ENCODE data around the gene SPRR4. TPM values are rescaled to one million over a fixed set of nuclear protein-coding genes. Genes with fewer than 3 reads are reported as not detected.
"Not testable (repeated sequence)": the region's sequence is repeated elsewhere in the genome, so short reads cannot be mapped to it uniquely, and the experiment has no call there.

SPRR4 gene
- total RNA-seq, 1 experiment from 2014 or later: not detected

GRCh38 chr1:153021829-153022228 lies 51.4 kb downstream of the SPRR4 start:
- DNase-seq (ENCODE audit: low spot score): not testable (repeated sequence)

Other genes starting within 250 kb of the SPRR4 start
- not detected in 2 replicates for gene KPRP, start 212.6 kb upstream of the SPRR4 start, total RNA-seq (2014; rRNA removed; shearing (Covaris generic))
- gene LCE1F, start 195.5 kb upstream of the SPRR4 start, total RNA-seq (2014; rRNA removed; shearing (Covaris generic)): not detected in 2 replicates
- gene LCE1E, start 184.4 kb upstream of the SPRR4 start, total RNA-seq (2014; rRNA removed; shearing (Covaris generic)): not detected in 2 replicates
- not detected in 2 replicates for gene LCE1D, start 173.9 kb upstream of the SPRR4 start, total RNA-seq (2014; rRNA removed; shearing (Covaris generic))
- gene LCE1C, start 164.0 kb upstream of the SPRR4 start, total RNA-seq (2014; rRNA removed; shearing (Covaris generic)): not detected in 2 replicates
- gene LCE1B, start 158.7 kb upstream of the SPRR4 start, total RNA-seq (2014; rRNA removed; shearing (Covaris generic)): not detected in 2 replicates
- not detected in 2 replicates for gene LCE1A, start 143.2 kb upstream of the SPRR4 start, total RNA-seq (2014; rRNA removed; shearing (Covaris generic))
- not detected in 2 replicates for gene LCE6A, start 127.8 kb upstream of the SPRR4 start, total RNA-seq (2014; rRNA removed; shearing (Covaris generic))
- not detected in 2 replicates for gene LCE7A, start 110.7 kb upstream of the SPRR4 start, total RNA-seq (2014; rRNA removed; shearing (Covaris generic))
- gene SMCP, start 92.3 kb upstream of the SPRR4 start, total RNA-seq (2014; rRNA removed; shearing (Covaris generic)): not detected in 2 replicates
- gene IVL, start 62.1 kb upstream of the SPRR4 start, total RNA-seq (2014; rRNA removed; shearing (Covaris generic)): not detected in 2 replicates
- gene SPRR5, start 23.4 kb upstream of the SPRR4 start, total RNA-seq (2014; rRNA removed; shearing (Covaris generic)): not detected in 2 replicates
- not detected in 2 replicates for gene SPRR1A, start 13.4 kb downstream of the SPRR4 start, total RNA-seq (2014; rRNA removed; shearing (Covaris generic))
- gene SPRR3, start 31.1 kb downstream of the SPRR4 start, total RNA-seq (2014; rRNA removed; shearing (Covaris generic)): not detected in 2 replicates
- not detected in 2 replicates for gene SPRR1B, start 60.6 kb downstream of the SPRR4 start, total RNA-seq (2014; rRNA removed; shearing (Covaris generic))
- not detected in 2 replicates for gene SPRR2D, start 70.5 kb downstream of the SPRR4 start, total RNA-seq (2014; rRNA removed; shearing (Covaris generic))
- not detected in 2 replicates for gene SPRR2A, start 86.9 kb downstream of the SPRR4 start, total RNA-seq (2014; rRNA removed; shearing (Covaris generic))
- not detected in 2 replicates for gene SPRR2B, start 101.0 kb downstream of the SPRR4 start, total RNA-seq (2014; rRNA removed; shearing (Covaris generic))
- gene SPRR2E, start 123.9 kb downstream of the SPRR4 start, total RNA-seq (2014; rRNA removed; shearing (Covaris generic)): not detected in 2 replicates
- not detected in 2 replicates for gene SPRR2F, start 142.9 kb downstream of the SPRR4 start, total RNA-seq (2014; rRNA removed; shearing (Covaris generic))
- gene SPRR2G, start 180.2 kb downstream of the SPRR4 start, total RNA-seq (2014; rRNA removed; shearing (Covaris generic)): not detected in 2 replicates
- gene LELP1, start 232.8 kb downstream of the SPRR4 start, total RNA-seq (2014; rRNA removed; shearing (Covaris generic)): not detected in 2 replicates
- not detected in 2 replicates for gene PRR9, start 246.9 kb downstream of the SPRR4 start, total RNA-seq (2014; rRNA removed; shearing (Covaris generic))

All from A172 (cell line).